Caco-2 (cell line): ENCODE measurements around the gene SYTL2. TPM values are rescaled to one million over a fixed set of nuclear protein-coding genes. Genes with fewer than 3 reads are reported as not detected.

ENCODE experiments used
- BruUV-seq: library from RNA; stranded (reverse); fragments of 400-500 nt; replicated peaks from 2 replicates; lab custom pipeline; 2021; lab: Mats Ljungman, UMichigan
- CTCF ChIA-PET: fragments of 300-600 bp; sonication (Branson Sonifier 250); formaldehyde crosslinking; loops from one replicate; lab custom pipeline; 2022; ENCODE audit warnings: antibody characterized with exemption; lab: Charles Lee
- POLR2A ChIA-PET: fragments of 300-600 bp; sonication (Branson Sonifier 250); formaldehyde crosslinking; loops from one replicate; lab custom pipeline; 2022; ENCODE audit warnings: antibody characterized with exemption; lab: Charles Lee
- DNase-seq, 2 experiments: peaks; one replicate each; pipeline versions ENCODE4 v3.0.0 to v3.0.0-alpha.2; 2020 to 2022
- H3K27me3 ChIP-seq: replicated peaks from 2 replicates; pipeline ENCODE4 v1.6.0; 2011; ENCODE audit warnings: low read length; ENCODE audit not compliant: control insufficient read depth, insufficient read depth
- H3K36me3 ChIP-seq: 2 replicates; pipeline ENCODE4 v1.5.1; 2011; ENCODE audit warnings: low read length; ENCODE audit not compliant: control insufficient read depth, insufficient read depth
- H3K4me1 ChIP-seq: fragments of 250-450 bp; sonication (Bioruptor Pico); 2 replicates; pipeline ENCODE4 v1.5.1; 2020; ENCODE audit warnings: mild to moderate bottlenecking
- H3K4me3 ChIP-seq: 2 replicates; pipeline ENCODE4 v1.5.1; 2011; ENCODE audit warnings: low read depth, mild to moderate bottlenecking, control low read depth, low read length
- H3K9me3 ChIP-seq: fragments of 250-450 bp; sonication (Bioruptor Pico); 2 replicates; pipeline ENCODE4 v1.5.1; 2020; ENCODE audit warnings: mild to moderate bottlenecking, moderate library complexity
- H3K27ac Mint-ChIP-seq: one replicate; pipeline ENCODE4 v1.8.0; 2022; ENCODE audit warnings: mixed read lengths; ENCODE audit not compliant: unreplicated experiment
- H3K27me3 Mint-ChIP-seq: one replicate; pipeline ENCODE4 v1.8.0; 2022; ENCODE audit warnings: mixed read lengths; ENCODE audit not compliant: insufficient read depth, unreplicated experiment
- H3K36me3 Mint-ChIP-seq: one replicate; pipeline ENCODE4 v1.8.0; 2022; ENCODE audit warnings: mild to moderate bottlenecking, mixed read lengths; ENCODE audit not compliant: insufficient read depth, unreplicated experiment
- H3K4me1 Mint-ChIP-seq: one replicate; pipeline ENCODE4 v1.8.0; 2022; ENCODE audit warnings: low read depth, mixed read lengths; ENCODE audit not compliant: unreplicated experiment
- H3K4me3 Mint-ChIP-seq: one replicate; pipeline ENCODE4 v1.8.0; 2022; ENCODE audit warnings: mild to moderate bottlenecking, moderate library complexity, mixed read lengths; ENCODE audit not compliant: unreplicated experiment
- H3K9me3 Mint-ChIP-seq: one replicate; pipeline ENCODE4 v1.8.0; 2022; ENCODE audit warnings: mixed read lengths; ENCODE audit not compliant: unreplicated experiment
- CTCF ChIP-seq, 2 experiments: fragments of 200-600 bp in 1 of 2; IDR thresholded peaks; 1 replicate in 1 of 2; 2 replicates in 1 of 2; pipeline versions ENCODE4 v1.5.1 to v1.8.0; 2011 to 2022; ENCODE audit warnings: antibody characterized with exemption in 1 of 2, control low read depth in 1 of 2, inconsistent platforms in 1 of 2, low read depth in 1 of 2, low read length in 1 of 2, mild to moderate bottlenecking in 1 of 2, moderate library complexity in 1 of 2; ENCODE audit not compliant: insufficient read depth in 1 of 2, severe bottlenecking in 1 of 2, unreplicated experiment in 1 of 2
- intact Hi-C: fragments of 100-400 bp; cut with micrococcal nuclease; formaldehyde crosslinking; loops from one replicate; pipeline ENCODE4 v1.10.0; 2022; ENCODE audit not compliant: unreplicated experiment
- total RNA-seq: library from RNA; stranded (reverse); gene quantifications from 2 replicates; pipeline ENCODE4 v1.2.3, GENCODE V29; 2022

Gene SYTL2
- total RNA-seq, 1 experiment from 2014 or later: 110 TPM

- Histone ChIP-seq H3K9me3 (no peaks in the 10 kb centered on the region), H3K36me3 (no peaks in the 10 kb centered on the region), H3K4me3 (no peak overlapping the region), H3K4me1 (peaks cover 58% of the 10 kb centered on the region), H3K27me3 (no peaks in the 10 kb centered on the region)
- ChIA-PET CTCF (interaction anchor here (3.7 kb wide), 1 partner anchor 19 kb away, joined by 46 read pairs; the partner anchor contains the start of gene SYTL2), POLR2A (no interaction called here)
- no peaks in the 10 kb centered on the region for H3K9me3 Mint-ChIP-seq
- H3K4me1 Mint-ChIP-seq: peaks cover 46% of the 10 kb centered on the region
- H3K4me3 Mint-ChIP-seq: no peak overlapping the region
- no TSS peak for BruUV-seq
- no peaks in the 10 kb centered on the region for H3K36me3 Mint-ChIP-seq
- no peak for TF ChIP-seq CTCF (IDR thresholded peaks at IDR 0.05; ENCODE audit: insufficient read depth in 1 of 2, low read depth in 1 of 2, low read length in 1 of 2, severe bottlenecking in 1 of 2, unreplicated experiment in 1 of 2)
- intact Hi-C loops: no loop called here
- no peak overlapping the region for H3K27ac Mint-ChIP-seq
- no peaks in the 10 kb centered on the region for H3K27me3 Mint-ChIP-seq
- no peak for DNase-seq
Observed at GRCh38 chr11:85828640-85828978, 17.7 kb upstream of the SYTL2 start.

GRCh38 chr11:85827748-85828639 lies 17.1 kb upstream of the SYTL2 start:
- Mint-ChIP-seq H3K9me3 (no peaks in the 10 kb centered on the region), H3K4me1 (peaks cover 44% of the 10 kb centered on the region), H3K36me3 (no peaks in the 10 kb centered on the region), H3K27ac (peak overlapping the region; percentile 76), H3K4me3 (peak overlapping the region; percentile 17), H3K27me3 (no peaks in the 10 kb centered on the region)
- POLR2A ChIA-PET: no interaction called here
- peak in 1 of 2 experiments; percentile 54 for DNase-seq
- Histone ChIP-seq H3K36me3 (no peaks in the 10 kb centered on the region), H3K4me3 (no peak overlapping the region), H3K4me1 (peaks cover 58% of the 10 kb centered on the region), H3K9me3 (no peaks in the 10 kb centered on the region), H3K27me3 (no peaks in the 10 kb centered on the region)
- intact Hi-C loops: no loop called here
- no TSS peak for BruUV-seq
- CTCF ChIA-PET: interaction anchor here (2.8 to 3.7 kb wide), 2 partner anchors 18 to 133 kb away, joined by 18 to 46 read pairs; partner anchors contain the start of gene SYTL2
- TF ChIP-seq CTCF (IDR thresholded peaks at IDR 0.05; ENCODE audit: insufficient read depth in 1 of 2, low read depth in 1 of 2, low read length in 1 of 2, severe bottlenecking in 1 of 2, unreplicated experiment in 1 of 2): no peak

- H3K9me3 ChIP-seq: no peaks in the 10 kb centered on the region
- Mint-ChIP-seq H3K36me3 (no peaks in the 10 kb centered on the region), H3K4me1 (peaks cover 37% of the 10 kb centered on the region), H3K27ac (peak overlapping the region; percentile 17), H3K4me3 (peak overlapping the region; percentile 14), H3K27me3 (no peaks in the 10 kb centered on the region), H3K9me3 (no peaks in the 10 kb centered on the region)
- peak; percentile 75 to 90 for TF ChIP-seq CTCF (IDR thresholded peaks at IDR 0.05; ENCODE audit: insufficient read depth in 1 of 2, low read depth in 1 of 2, low read length in 1 of 2, severe bottlenecking in 1 of 2, unreplicated experiment in 1 of 2)
- H3K4me1 ChIP-seq: peaks cover 47% of the 10 kb centered on the region
- H3K27me3 ChIP-seq: no peaks in the 10 kb centered on the region
- H3K36me3 ChIP-seq: no peaks in the 10 kb centered on the region
- no TSS peak for BruUV-seq
- ChIA-PET CTCF (interaction anchor here (0.6 to 3.7 kb wide), 13 partner anchors 9 to 476 kb away, joined by 3 to 46 read pairs (median 4); partner anchors contain the start of genes CCDC83, HIKESHI and SYTL2), POLR2A (interaction anchor here (0.7 to 1.1 kb wide), 2 partner anchors 17 to 28 kb away, joined by 3 read pairs; partner anchors contain the start of gene CCDC83)
- DNase-seq: peak; percentile 78 to 80
- intact Hi-C loops: loop anchor here (1.0 kb wide), 6 partner anchors 16 to 231 kb away; no protein-coding TSS in a partner anchor
- H3K4me3 ChIP-seq: no peak overlapping the region
Observed at GRCh38 chr11:85826116-85826855, 15.3 kb upstream of the SYTL2 start.
